ENCODE results near the gene HYAL4.

DNA sequence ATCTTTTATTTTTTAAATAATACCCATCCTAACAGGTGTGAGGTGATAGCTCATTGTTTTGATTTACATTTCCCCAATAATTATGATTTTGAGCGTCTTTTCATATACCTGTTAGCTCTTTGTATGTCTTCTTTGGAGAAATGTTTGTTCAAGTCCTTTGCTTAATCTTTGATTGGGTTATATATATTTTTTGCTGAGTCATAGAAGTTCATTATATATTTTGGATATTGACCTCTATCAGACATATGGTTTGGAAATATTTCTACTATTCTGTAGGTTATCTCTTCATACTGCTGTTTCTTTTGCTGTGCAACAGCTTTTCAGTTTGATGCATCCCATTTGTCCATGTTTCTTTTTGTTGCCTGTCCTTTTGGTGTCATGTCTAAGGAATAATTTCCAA, 23.6 kb upstream of the HYAL4 start:
- TF ChIP-seq CTCF (conservative IDR thresholded peaks at IDR 0.05) (no peak), ZFX (IDR thresholded peaks at IDR 0.05) (no peak)
